Osteocyte (in vitro differentiated cells): ENCODE results near the gene CHST11. TPM values are rescaled to one million over a fixed set of nuclear protein-coding genes. Genes with fewer than 3 reads are reported as not detected.

ENCODE experiments used
- DNase-seq: peaks from one replicate; pipeline ENCODE4 v3.0.0; 2021; ENCODE audit warnings: mixed read lengths; ENCODE audit not compliant: unreplicated experiment; ENCODE audit errors: extremely low spot score
- H3K27ac Mint-ChIP-seq: one replicate; pipeline ENCODE4 v1.8.0; 2021; ENCODE audit warnings: mild to moderate bottlenecking, mixed read lengths; ENCODE audit not compliant: unreplicated experiment
- H3K27me3 Mint-ChIP-seq: one replicate; pipeline ENCODE4 v1.8.0; 2021; ENCODE audit warnings: mixed read lengths; ENCODE audit not compliant: unreplicated experiment
- H3K36me3 Mint-ChIP-seq: one replicate; pipeline ENCODE4 v1.8.0; 2021; ENCODE audit warnings: mixed read lengths; ENCODE audit not compliant: unreplicated experiment
- H3K4me1 Mint-ChIP-seq: one replicate; pipeline ENCODE4 v1.8.0; 2021; ENCODE audit warnings: mixed read lengths; ENCODE audit not compliant: unreplicated experiment
- H3K4me3 Mint-ChIP-seq: one replicate; pipeline ENCODE4 v1.8.0; 2021; ENCODE audit warnings: mild to moderate bottlenecking, moderate library complexity, mixed read lengths; ENCODE audit not compliant: unreplicated experiment
- H3K9me3 Mint-ChIP-seq: one replicate; pipeline ENCODE4 v1.8.0; 2021; ENCODE audit warnings: mixed read lengths; ENCODE audit not compliant: unreplicated experiment
- total RNA-seq: library from RNA; stranded (reverse); gene quantifications from 2 replicates; pipeline ENCODE4 v1.2.1, GENCODE V29; 2021
- TF ChIP-seq, protein P1 (sequence below): fragments of 200-600 bp; sonication (generic); IDR thresholded peaks from 2 replicates; pipeline ENCODE4 v1.5.0; 2021; ENCODE audit warnings: antibody characterized with exemption, mild to moderate bottlenecking, moderate library complexity

CHST11 gene
- total RNA-seq, 1 donor from 2014 or later = 7.5 TPM

- Mint-ChIP-seq H3K4me1 (no peaks in the 10 kb centered on the region), H3K9me3 (peaks cover 7% of the 10 kb centered on the region), H3K27ac (no peak overlapping the region), H3K36me3 (no peaks in the 10 kb centered on the region), H3K27me3 (peaks cover 12% of the 10 kb centered on the region), H3K4me3 (no peak overlapping the region)
- no peak for DNase-seq
- TF ChIP-seq, protein P1, sequence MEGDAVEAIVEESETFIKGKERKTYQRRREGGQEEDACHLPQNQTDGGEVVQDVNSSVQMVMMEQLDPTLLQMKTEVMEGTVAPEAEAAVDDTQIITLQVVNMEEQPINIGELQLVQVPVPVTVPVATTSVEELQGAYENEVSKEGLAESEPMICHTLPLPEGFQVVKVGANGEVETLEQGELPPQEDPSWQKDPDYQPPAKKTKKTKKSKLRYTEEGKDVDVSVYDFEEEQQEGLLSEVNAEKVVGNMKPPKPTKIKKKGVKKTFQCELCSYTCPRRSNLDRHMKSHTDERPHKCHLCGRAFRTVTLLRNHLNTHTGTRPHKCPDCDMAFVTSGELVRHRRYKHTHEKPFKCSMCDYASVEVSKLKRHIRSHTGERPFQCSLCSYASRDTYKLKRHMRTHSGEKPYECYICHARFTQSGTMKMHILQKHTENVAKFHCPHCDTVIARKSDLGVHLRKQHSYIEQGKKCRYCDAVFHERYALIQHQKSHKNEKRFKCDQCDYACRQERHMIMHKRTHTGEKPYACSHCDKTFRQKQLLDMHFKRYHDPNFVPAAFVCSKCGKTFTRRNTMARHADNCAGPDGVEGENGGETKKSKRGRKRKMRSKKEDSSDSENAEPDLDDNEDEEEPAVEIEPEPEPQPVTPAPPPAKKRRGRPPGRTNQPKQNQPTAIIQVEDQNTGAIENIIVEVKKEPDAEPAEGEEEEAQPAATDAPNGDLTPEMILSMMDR = no peak
Observed at GRCh38 chr12:104446646-104447421, 9.9 kb upstream of the CHST11 start.

- TF ChIP-seq, protein P1 = no peak
- Mint-ChIP-seq H3K4me3 (no peak overlapping the region), H3K9me3 (peaks cover 7% of the 10 kb centered on the region), H3K4me1 (no peaks in the 10 kb centered on the region), H3K27me3 (peaks cover 12% of the 10 kb centered on the region), H3K36me3 (no peaks in the 10 kb centered on the region), H3K27ac (no peak overlapping the region)
- DNase-seq = no peak
Observed at GRCh38 chr12:104448031-104448430, 8.7 kb upstream of the CHST11 start.

- H3K27ac Mint-ChIP-seq = no peak overlapping the region
- TF ChIP-seq, protein P1 = no peak
- H3K9me3 Mint-ChIP-seq = peaks cover 7% of the 10 kb centered on the region
- H3K36me3 Mint-ChIP-seq = no peaks in the 10 kb centered on the region
- H3K4me3 Mint-ChIP-seq = no peak overlapping the region
- DNase-seq = no peak
- peaks cover 11% of the 10 kb centered on the region for H3K27me3 Mint-ChIP-seq
- no peaks in the 10 kb centered on the region for H3K4me1 Mint-ChIP-seq
Observed at GRCh38 chr12:104448451-104448850, 8.3 kb upstream of the CHST11 start.

DNA sequence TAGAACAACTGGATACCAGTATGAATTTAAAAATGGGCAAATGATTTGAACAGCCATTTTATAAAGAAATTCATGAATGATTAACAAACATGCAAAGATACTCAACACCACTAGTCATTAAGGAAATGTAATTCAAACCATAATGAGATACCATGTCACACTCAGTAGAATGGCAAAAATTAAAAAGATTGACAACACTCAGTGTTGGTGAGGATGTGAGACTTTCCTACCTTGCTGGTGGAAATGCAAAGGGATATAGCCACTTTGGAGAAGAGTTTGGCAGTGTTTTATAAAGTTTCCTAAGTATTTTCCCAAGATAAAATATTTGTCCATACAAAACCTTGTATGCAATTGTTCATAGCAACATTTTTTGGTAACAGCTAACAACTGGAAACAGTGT is 6.0 kb upstream of the CHST11 start:
- H3K9me3 Mint-ChIP-seq = peaks cover 7% of the 10 kb centered on the region
- H3K4me1 Mint-ChIP-seq = no peaks in the 10 kb centered on the region
- no peak for DNase-seq
- no peaks in the 10 kb centered on the region for H3K27me3 Mint-ChIP-seq
- H3K4me3 Mint-ChIP-seq = no peak overlapping the region
- TF ChIP-seq, protein P1 = no peak
- no peaks in the 10 kb centered on the region for H3K36me3 Mint-ChIP-seq
- no peak overlapping the region for H3K27ac Mint-ChIP-seq

DNA sequence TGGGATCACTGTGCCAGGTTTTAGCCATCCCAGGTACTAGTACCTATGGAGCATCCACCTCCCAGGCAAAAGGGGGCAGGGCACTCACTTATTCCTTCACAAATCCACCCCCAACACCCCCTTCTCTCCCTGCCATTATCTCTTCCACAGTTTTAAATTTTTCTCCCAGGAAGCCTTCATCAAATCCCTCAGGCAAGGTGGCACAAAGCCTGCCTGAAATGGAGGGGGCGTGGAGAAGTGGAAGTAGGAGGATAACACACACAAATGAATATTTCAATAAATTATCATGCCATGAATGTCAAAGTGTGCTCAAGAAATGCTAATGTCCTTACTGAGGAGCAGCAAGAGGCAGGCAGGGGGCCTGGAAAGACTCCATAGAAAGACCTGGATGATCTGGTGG is 4.7 kb upstream of the CHST11 start:
- TF ChIP-seq, protein P1 = no peak
- no peaks in the 10 kb centered on the region for H3K36me3 Mint-ChIP-seq
- peaks cover 7% of the 10 kb centered on the region for H3K9me3 Mint-ChIP-seq
- H3K27me3 Mint-ChIP-seq = no peaks in the 10 kb centered on the region
- H3K27ac Mint-ChIP-seq = no peak overlapping the region
- DNase-seq = no peak
- H3K4me3 Mint-ChIP-seq = no peak overlapping the region
- peaks cover 2% of the 10 kb centered on the region for H3K4me1 Mint-ChIP-seq
